D341Med (cell line): ENCODE measurements around the gene TAL2.

Experiments used
- DNase-seq: peaks from one replicate; pipeline ENCODE4 v3.0.0; 2012; ENCODE audit warnings: low spot score

The TAL2 gene

DNA sequence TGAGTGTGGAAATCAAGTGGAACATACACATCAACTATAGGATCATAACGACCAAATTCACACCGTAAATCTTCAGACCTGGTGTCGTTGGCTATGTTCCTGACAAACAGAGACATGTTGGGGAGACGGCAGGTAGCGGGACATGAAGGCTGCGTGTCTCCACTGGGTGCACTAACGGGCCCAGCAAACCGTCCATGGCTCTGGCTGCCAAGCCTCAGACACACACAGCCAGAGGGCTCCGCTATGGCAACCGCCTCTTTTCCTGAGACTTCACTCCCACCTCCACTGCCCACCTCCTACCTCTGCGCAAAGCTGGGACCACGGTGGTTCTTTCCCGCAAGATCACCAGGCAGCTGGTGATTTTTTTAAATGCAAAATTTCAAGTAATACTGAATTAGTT is 48.4 kb downstream of the TAL2 start:
- DNase-seq = no peak

DNA sequence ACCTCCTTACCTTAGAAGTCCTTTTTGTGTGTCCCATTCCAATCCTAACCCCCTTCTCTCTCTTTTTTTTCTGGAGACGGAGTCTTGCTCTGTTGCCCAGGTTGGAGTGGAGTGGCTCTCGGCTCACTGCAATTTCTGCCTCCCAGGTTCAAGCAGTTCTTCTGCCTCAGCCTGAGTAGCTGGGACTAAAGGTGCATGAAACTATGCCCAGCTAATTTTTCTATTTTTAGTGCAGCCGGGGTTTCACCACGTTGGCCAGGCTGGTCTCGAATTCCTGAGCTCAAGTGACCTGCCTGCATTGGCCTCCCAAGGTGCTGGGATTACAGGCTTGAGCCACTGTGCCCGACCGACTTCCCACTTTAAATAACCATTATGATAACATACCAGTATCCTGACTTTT is 49.6 kb downstream of the TAL2 start:
- DNase-seq = no peak

DNA sequence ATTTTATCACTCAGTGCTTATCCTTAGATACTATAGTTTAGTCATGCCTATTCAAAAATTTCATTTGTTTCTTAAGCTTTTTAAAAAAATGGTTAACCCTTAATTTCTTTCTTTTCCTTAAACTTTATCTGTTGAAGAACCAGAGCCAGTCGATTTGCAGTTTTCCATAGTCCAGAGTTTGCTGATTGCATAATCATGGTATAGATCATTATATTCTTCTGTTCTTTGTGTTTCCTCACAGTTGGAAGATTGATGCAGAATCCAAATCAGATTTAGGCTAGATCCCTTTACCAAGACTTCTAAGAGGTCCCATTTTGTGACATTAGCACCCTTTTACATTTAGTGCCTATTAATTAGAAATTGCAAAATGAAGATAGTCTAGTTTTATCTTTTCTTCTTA is 50.0 kb downstream of the TAL2 start:
- DNase-seq = no peak
